Thymus (tissue), 11 donors: ENCODE data around the gene B3GALNT2. TPM values are rescaled to one million over a fixed set of nuclear protein-coding genes. Genes with fewer than 3 reads are reported as not detected.
A peak's percentile ranks its signal among the peaks of the same experiment; 100 is the strongest.

Source experiments
- DNase-seq, 9 donors: peaks; one replicate each; pipeline ENCODE4 v3.0.0-alpha.2; 2013; ENCODE audit warnings: low spot score in 9 of 9, low read depth in 6 of 9, missing footprints in 1 of 9
- H3K27ac ChIP-seq, 2 donors: one replicate each; pipeline ENCODE4 v1.5.1; 2013; ENCODE audit warnings: control low read depth in 1 of 2, low read depth in 1 of 2, low read length in 1 of 2, mild to moderate bottlenecking in 1 of 2, moderate library complexity in 1 of 2
- H3K27me3 ChIP-seq, 2 donors: one replicate each; pipeline ENCODE4 v1.5.1; 2013; ENCODE audit warnings: low read length in 1 of 2; ENCODE audit not compliant: control insufficient read depth in 2 of 2, insufficient read depth in 1 of 2
- H3K36me3 ChIP-seq, 2 donors: one replicate each; pipeline ENCODE4 v1.5.1; 2013; ENCODE audit warnings: low read length in 1 of 2, mild to moderate bottlenecking in 1 of 2, moderate library complexity in 1 of 2; ENCODE audit not compliant: control insufficient read depth in 2 of 2, insufficient read depth in 2 of 2
- H3K4me1 ChIP-seq, 2 donors: one replicate each; pipeline ENCODE4 v1.5.1; 2013; ENCODE audit warnings: low read length in 2 of 2; ENCODE audit not compliant: control insufficient read depth in 2 of 2, insufficient read depth in 2 of 2
- H3K4me3 ChIP-seq, 2 donors: one replicate each; pipeline ENCODE4 v1.5.1; 2013; ENCODE audit warnings: low read length in 2 of 2, control low read depth in 1 of 2, mild to moderate bottlenecking in 1 of 2
- H3K9me3 ChIP-seq, 2 donors: one replicate each; pipeline ENCODE4 v1.5.1; 2013; ENCODE audit warnings: low read length in 1 of 2, mild to moderate bottlenecking in 1 of 2; ENCODE audit not compliant: control insufficient read depth in 2 of 2, insufficient read depth in 1 of 2
- WGBS: extraction: QIAGEN DNeasy Blood & Tissue Kit; methylation state at CpG from one replicate; pipeline ENCODE4 v1.1.7; 2013; 5-methylcytosine and 5-hydroxymethylcytosine counted together
- polyA plus RNA-seq: library from polyadenylated mRNA; stranded (reverse); fragments of 200-250 nt; gene quantifications from one replicate; pipeline ENCODE4 v1.2.3, GENCODE V29; 2013
- total RNA-seq: library from RNA; stranded (reverse); fragments of 120-200 nt; gene quantifications from one replicate; pipeline ENCODE4 v1.2.4, GENCODE V29; 2013
- donor health status: healthy.

B3GALNT2 gene
- total and polyA plus RNA-seq, 2 donors: 2.8 to 18.9 TPM

DNA sequence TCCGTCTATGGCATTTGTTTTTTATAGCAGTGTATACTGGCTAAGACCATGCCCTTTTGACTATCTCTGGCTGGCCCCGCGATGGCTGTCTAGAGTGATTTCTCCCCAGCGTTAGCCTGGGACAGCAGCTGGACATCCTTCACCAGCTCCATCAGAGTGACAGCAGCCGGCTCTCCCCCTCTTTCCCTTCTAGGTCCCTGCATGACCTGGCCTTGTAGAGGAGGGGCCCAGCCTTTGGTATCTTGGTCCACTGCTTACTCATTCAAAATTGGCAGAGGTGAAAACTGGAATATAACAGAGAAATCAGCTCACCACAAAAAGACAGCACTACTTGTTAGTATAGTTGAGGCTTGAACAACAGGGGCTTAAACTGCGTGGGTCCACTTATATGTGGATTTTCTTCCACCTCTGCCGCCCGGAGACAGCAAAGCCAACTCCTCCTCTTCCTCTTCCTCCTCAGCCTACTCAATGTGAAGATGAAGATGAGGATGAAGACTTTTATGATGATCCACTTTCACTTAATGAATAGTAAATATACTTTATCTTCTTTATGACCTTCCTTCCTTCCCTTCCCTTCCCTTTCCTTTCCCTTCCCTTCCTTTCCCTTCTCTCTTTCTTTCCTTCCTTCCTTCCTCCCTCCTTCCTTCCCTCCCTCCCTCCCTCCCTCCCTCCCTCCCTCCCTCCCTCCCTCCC, 29.4 kb upstream of the B3GALNT2 start:
- Histone ChIP-seq H3K27me3 (no peaks in the 10 kb centered on the region), H3K9me3 (no peaks in the 10 kb centered on the region), H3K27ac (no peak overlapping the region), H3K36me3 (no peaks in the 10 kb centered on the region), H3K4me1 (no peaks in the 10 kb centered on the region), H3K4me3 (no peak overlapping the region)
- WGBS: 95% methylated on average over 8 of the region's 8 CpGs
- DNase-seq: no peak

DNA sequence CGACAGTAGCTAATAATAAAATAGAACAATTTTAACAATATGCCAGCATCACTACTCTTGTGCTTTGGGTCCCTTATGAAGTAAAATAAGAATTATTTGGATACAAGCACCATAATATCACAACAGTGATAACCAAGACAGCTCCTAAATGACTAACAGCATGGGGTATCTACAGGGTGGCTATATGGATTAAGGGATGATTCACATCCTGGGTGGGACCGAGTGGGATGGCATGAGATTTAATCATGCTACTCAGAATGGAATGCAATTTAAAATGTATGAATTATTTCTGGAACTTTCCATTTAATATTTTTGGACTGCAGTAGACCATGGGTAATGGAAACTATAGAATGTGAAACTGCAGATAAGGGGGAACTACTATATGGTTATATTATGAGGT, 28.1 kb upstream of the B3GALNT2 start:
- Histone ChIP-seq H3K27me3 (no peaks in the 10 kb centered on the region), H3K9me3 (no peaks in the 10 kb centered on the region), H3K4me3 (no peak overlapping the region), H3K36me3 (no peaks in the 10 kb centered on the region), H3K27ac (no peak overlapping the region), H3K4me1 (no peaks in the 10 kb centered on the region)
- DNase-seq: no peak
- WGBS: 97% methylated on average over 2 of the region's 2 CpGs

DNA sequence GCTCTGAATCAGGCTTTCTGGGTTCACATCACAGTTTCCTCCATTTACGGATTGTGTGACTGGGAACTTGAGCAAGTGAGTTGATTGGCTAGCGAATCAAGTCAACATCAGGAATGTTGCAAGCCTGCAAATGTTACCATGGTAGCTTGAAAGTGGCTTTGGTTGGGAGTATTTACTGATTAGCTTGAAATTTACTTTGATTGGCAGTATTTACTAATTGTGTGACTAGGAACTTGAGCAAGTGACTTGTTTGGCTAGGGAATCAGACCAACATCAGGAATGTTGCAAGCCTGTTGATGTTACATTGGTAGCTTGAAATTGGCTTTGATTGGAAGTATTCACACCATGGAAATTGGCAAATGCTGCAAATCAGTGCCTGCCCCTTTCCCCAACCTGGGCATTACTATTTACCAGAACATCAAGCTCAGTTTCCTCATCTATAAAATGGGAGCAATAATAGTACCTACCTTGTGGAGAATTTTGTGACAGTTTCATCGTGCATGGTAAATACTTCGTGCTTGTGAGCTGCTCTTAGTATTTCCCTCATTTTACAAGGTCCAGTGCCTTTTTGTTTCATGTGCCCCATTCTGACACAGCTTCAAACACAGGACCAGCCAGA, 23.1 kb upstream of the B3GALNT2 start:
- H3K9me3 ChIP-seq: no peaks in the 10 kb centered on the region
- no peaks in the 10 kb centered on the region for H3K4me1 ChIP-seq
- no peak overlapping the region for H3K4me3 ChIP-seq
- no peak overlapping the region for H3K27ac ChIP-seq
- no peaks in the 10 kb centered on the region for H3K36me3 ChIP-seq
- 97% methylated on average over 4 of the region's 4 CpGs for WGBS
- H3K27me3 ChIP-seq: no peaks in the 10 kb centered on the region
- no peak for DNase-seq

DNA sequence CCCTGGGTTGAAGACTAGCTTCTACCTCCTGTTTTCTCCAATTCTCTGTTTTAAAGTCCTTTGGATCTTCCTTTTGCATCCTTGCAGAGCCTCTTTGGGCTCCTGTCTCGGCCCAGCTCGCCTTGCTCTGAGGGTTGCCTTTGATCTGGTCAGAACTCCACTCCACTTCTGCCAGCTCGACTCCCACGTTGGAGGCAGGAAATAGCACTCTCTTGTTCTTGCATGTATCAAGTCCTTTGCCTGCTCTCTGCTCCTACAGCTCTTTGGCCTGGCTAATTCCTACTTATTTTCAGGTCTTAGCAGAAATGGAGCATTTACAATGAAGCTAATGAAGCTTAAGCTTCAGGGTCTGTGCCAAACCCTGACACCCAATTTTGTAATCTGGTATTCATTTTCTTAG, 21.1 kb upstream of the B3GALNT2 start:
- Histone ChIP-seq H3K4me3 (no peak overlapping the region), H3K9me3 (no peaks in the 10 kb centered on the region), H3K36me3 (no peaks in the 10 kb centered on the region), H3K27ac (no peak overlapping the region), H3K27me3 (no peaks in the 10 kb centered on the region), H3K4me1 (no peaks in the 10 kb centered on the region)
- WGBS: 56% methylated on average over 4 of the region's 4 CpGs
- DNase-seq: no peak

DNA sequence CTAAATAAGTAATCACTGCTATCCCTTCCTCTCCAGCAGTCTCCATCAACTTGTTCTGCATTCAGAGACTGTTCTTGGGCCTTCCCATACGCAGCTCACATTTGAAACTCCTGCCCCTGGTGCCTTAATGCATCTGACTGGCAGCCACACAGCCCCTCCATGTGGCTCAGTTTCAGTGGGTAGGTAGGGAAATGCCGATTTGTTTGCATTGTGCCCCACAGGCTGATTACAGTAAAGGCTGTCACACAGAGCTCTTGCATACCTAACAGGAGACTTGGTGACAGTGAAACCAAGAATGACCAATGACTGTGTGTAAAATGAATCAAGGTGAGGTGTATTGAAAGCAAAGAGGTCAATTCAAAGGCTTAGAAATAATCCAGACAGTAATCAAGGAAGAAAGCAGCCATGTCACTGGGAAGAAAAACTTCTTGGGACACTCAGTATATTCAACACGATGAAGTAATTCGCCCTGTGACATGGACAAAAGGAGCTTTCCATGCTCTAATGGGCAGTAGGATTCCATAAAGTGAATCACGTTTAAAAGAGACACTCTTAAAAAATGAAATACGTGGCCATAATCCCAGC, 12.7 kb upstream of the B3GALNT2 start:
- Histone ChIP-seq H3K9me3 (no peaks in the 10 kb centered on the region), H3K27ac (no peak overlapping the region), H3K36me3 (no peaks in the 10 kb centered on the region), H3K27me3 (no peaks in the 10 kb centered on the region), H3K4me3 (no peak overlapping the region), H3K4me1 (no peaks in the 10 kb centered on the region)
- DNase-seq: no peak
- WGBS: 95% methylated on average over 6 of the region's 6 CpGs

DNA sequence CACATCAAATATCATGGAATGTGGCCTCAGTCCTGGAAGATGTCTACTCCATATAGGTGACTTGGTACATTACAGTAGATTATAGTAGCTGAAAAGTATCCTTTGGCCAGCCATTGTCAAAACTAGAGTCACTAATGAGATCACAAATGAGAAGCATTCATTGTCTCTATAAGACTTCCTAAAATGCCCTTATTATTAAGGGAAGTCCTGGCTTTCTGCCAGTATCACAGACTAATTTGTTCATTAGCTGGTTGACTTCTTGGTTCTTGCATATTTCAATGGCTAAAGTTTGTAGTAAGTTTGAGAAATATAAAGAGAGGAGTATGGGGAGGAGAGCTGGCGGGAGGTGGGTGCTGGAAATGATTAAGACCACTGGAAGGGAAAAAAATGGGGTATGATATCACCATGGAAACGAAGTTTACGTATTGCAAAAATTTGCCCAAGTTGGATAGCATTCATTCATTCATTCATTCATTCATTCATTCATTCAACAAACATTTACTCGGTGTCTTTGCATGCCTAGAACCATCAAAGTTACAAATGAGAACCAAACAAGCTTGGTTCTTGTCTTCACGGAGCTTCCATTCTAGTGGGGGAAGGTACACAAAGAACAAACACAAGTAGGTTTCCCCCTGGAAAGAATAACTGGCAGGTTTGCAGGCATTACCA, 11.7 kb upstream of the B3GALNT2 start:
- WGBS: 96% methylated on average over 5 of the region's 5 CpGs
- no peaks in the 10 kb centered on the region for H3K9me3 ChIP-seq
- no peaks in the 10 kb centered on the region for H3K27me3 ChIP-seq
- no peaks in the 10 kb centered on the region for H3K36me3 ChIP-seq
- no peaks in the 10 kb centered on the region for H3K4me1 ChIP-seq
- H3K4me3 ChIP-seq: no peak overlapping the region
- no peak for DNase-seq
- no peak overlapping the region for H3K27ac ChIP-seq

DNA sequence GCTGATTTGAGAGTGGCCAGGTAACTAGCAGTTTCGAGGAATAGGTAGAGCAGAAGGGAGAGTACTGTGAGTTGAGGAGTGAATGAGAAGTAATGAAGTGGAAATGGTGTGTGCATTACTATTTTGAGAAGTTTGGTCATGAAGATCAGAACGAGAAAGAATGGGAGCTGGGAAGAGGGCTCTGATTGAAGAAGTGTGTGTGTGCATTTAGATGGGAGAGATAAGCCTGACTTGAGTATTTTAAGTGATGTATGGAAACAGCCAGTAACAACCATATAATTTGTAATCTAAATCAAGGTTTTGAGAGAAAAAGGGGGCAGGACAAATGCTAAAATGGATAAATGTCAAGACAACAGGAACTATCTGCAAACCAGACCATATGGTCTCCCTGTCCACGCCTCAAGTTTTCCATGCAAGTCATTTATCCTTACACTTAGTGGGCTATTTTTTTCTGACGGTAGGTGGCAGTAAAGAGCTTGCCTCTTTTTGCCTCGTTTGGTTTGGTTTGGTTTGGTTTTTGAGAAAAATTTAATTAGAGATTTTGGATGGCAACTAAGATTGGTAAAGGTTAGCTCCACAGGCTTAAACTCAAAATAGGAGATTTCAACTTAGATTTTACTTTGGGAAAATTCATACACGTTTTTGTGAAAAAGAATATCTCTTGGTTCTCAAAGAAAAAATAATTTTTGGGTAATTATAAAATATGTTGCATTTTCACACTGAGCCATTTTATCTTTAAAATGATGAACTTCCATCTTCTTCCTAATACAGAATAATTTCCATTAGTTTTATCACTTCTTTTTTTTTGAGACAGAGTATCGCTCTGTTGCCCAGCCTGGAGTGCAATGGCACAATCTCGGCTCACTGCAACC, 9.5 kb upstream of the B3GALNT2 start:
- peak in 6 of 9 donors; percentile 51 to 84 (median 66) for DNase-seq
- Histone ChIP-seq H3K4me3 (no peak overlapping the region), H3K4me1 (no peaks in the 10 kb centered on the region), H3K27ac (no peak overlapping the region), H3K27me3 (no peaks in the 10 kb centered on the region), H3K9me3 (no peaks in the 10 kb centered on the region), H3K36me3 (no peaks in the 10 kb centered on the region)
- 40% methylated on average over 8 of the region's 8 CpGs for WGBS

DNA sequence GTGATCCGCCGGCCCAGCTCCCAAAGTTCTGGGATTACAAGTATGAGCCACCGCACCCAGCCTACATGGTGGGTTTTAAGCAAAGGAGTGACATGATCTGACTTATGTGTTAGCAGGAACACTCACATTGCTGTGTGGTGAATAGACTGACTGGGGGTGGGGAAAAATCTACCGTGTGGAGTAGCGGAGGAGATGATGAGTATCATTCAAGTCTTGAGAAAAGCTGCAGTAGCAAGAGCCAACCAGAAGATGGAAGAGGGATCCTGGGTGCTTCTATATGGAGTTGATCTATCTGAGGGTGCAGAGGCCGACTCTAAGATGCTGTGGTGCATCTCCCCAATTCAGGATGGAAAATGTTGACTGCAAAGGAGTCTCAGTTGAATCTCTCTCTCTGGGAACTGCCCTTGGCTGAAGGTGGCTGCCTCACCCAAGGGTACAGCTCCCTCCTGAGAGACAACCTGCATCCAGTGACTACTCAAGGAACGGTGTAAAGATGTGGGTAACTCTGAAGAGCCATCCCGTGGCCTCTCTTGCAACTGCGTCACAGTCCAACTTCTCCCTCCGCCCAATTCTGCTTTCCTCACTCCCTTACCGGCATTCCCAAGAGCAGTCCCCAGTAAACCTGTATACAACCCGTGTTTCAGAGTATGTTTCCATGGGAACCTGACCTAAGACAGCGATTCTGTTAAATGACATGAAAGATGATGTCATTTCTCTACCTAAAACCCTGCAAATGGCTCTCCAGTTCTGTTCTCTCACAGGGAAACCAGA, 7.4 kb upstream of the B3GALNT2 start:
- DNase-seq: no peak
- Histone ChIP-seq H3K27me3 (no peaks in the 10 kb centered on the region), H3K4me3 (no peak overlapping the region), H3K4me1 (no peaks in the 10 kb centered on the region), H3K27ac (no peak overlapping the region), H3K9me3 (no peaks in the 10 kb centered on the region), H3K36me3 (no peaks in the 10 kb centered on the region)
- 88% methylated on average over 13 of the region's 13 CpGs for WGBS
